ENCODE measurements around the gene PNKD.

Gene PNKD, protein sequence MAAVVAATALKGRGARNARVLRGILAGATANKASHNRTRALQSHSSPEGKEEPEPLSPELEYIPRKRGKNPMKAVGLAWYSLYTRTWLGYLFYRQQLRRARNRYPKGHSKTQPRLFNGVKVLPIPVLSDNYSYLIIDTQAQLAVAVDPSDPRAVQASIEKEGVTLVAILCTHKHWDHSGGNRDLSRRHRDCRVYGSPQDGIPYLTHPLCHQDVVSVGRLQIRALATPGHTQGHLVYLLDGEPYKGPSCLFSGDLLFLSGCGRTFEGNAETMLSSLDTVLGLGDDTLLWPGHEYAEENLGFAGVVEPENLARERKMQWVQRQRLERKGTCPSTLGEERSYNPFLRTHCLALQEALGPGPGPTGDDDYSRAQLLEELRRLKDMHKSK

DNA sequence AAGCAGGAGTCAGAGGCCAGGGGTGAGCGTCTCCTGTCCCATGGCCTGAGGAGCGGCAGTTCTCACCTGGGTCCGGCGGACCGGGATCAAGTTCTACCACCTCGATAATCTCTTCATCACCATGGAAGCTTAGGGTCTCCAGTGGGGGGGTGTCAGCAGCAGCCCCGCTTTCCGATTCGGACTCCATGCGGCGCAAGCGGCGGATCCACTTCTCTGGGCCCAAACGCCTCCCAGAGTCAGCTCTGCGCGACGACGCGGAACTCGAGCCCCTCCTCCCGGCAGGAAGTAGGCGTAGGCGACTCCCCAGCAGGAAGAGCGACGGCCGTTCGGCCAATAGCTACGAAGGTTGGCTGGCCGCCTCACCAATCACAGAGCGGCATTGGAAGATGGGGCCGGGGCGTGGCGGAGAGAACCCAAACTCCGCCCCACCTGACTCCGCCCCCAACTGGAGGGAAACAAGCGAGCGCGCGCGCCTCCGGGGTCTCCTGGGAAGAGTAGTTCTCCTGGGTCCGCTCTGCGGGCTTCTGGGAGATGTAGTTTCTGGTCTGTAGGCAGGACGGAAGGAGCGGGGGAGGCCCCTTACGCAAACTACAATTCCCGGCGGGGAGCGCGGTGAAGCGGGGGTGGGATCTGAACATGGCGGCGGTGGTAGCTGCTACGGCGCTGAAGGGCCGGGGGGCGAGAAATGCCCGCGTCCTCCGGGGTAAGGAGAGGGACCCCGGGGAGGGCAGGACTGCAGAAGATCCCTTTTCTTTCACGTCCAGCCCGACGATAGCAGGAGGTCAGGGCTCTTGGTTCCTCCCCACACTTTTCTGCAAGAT lies at the start of gene PNKD, which contains the start of gene AAMP:
Gene PNKD, plus strand, starts transcription at position 620 of the 821 bp plus-strand sequence. Its CDS starts 17 bp downstream, at position 637.
Gene AAMP, minus strand, starts transcription at position 238 of the 821 bp plus-strand sequence. Its CDS starts 51 bp downstream, at position 187.
- TF ChIP-seq, protein P1, sequence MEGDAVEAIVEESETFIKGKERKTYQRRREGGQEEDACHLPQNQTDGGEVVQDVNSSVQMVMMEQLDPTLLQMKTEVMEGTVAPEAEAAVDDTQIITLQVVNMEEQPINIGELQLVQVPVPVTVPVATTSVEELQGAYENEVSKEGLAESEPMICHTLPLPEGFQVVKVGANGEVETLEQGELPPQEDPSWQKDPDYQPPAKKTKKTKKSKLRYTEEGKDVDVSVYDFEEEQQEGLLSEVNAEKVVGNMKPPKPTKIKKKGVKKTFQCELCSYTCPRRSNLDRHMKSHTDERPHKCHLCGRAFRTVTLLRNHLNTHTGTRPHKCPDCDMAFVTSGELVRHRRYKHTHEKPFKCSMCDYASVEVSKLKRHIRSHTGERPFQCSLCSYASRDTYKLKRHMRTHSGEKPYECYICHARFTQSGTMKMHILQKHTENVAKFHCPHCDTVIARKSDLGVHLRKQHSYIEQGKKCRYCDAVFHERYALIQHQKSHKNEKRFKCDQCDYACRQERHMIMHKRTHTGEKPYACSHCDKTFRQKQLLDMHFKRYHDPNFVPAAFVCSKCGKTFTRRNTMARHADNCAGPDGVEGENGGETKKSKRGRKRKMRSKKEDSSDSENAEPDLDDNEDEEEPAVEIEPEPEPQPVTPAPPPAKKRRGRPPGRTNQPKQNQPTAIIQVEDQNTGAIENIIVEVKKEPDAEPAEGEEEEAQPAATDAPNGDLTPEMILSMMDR (IDR thresholded peaks at IDR 0.05) = no peak

DNA sequence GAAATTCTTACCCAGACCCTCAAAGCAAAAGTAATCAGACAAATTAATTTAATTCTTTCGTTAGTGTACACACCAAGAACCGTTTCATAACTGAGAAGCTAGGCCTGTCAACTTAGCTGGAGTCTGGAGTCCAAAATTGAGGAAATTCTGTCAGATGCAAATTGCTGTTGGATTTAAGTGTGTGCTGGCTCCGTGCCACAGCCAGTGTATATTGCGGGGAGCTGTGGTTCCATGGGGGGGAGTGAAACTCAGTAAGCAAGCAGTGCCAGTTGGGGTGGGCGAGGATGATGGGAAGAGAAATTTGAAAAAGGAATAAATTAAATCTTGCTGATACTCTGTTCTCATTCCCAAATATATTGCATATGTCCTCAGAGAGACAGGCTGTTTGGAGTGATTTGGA lies 49.3 kb upstream of the PNKD start:
- TF ChIP-seq, protein P1 (IDR thresholded peaks at IDR 0.05) = no peak

DNA sequence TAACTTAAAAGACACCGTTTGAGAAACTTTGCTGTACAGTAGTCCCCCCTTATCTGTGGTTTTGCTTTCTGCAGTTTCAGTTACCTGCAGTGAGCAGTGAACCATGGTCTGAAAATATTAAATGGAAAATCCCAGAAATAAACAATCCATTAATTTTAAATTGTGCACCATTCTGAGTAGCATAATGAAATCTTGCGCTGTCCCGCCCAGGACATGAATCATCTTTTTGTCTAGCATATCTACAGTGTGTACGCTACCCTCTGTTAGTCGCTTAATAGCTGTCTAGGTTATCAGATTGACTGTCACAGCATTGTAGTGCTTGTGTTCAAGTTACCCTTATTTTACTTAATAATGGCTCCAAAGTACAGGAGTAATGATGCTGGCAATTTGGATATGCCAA lies 47.3 kb upstream of the PNKD start:
- TF ChIP-seq, protein P1 (IDR thresholded peaks at IDR 0.05) = no peak

DNA sequence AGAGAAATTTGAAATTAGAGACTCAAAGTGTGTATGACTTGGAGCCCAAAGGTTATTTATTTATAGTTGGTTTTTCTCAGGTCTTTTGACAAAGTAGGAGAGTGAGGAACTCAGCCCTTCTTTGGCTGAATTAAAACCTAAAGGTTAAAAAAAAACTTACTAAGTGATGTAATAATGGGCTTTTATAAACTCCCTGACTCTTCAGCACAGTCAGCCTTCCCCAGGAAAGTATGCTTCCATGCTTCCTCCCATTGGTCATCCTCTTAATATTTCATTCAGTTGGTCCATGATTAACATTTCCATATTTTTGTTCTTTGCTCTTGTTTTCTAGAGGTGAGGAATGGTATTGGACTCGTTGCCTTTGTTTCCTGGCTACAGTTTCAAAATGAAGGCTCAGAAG lies 46.1 kb upstream of the PNKD start:
- TF ChIP-seq, protein P1 (IDR thresholded peaks at IDR 0.05) = no peak

DNA sequence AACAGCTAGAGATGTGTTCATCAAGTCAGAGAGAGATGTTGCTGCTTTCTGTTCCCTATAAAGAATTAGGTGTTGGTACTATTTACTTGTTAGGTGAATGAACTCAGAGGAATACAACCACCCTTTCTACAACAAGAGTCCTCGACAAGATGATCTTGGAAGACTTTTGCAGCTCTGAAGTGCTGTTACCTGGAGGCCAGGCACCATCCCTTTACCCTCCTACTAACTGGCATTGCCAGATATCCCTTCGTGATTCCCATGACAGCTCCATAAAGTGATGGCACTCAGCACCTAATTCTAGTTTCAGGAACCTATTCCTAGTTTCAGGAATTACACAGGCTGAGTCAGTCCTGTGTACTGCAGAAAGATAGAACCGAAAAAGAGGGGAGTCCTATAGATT lies 43.4 kb upstream of the PNKD start:
- TF ChIP-seq, protein P1 (IDR thresholded peaks at IDR 0.05) = no peak

DNA sequence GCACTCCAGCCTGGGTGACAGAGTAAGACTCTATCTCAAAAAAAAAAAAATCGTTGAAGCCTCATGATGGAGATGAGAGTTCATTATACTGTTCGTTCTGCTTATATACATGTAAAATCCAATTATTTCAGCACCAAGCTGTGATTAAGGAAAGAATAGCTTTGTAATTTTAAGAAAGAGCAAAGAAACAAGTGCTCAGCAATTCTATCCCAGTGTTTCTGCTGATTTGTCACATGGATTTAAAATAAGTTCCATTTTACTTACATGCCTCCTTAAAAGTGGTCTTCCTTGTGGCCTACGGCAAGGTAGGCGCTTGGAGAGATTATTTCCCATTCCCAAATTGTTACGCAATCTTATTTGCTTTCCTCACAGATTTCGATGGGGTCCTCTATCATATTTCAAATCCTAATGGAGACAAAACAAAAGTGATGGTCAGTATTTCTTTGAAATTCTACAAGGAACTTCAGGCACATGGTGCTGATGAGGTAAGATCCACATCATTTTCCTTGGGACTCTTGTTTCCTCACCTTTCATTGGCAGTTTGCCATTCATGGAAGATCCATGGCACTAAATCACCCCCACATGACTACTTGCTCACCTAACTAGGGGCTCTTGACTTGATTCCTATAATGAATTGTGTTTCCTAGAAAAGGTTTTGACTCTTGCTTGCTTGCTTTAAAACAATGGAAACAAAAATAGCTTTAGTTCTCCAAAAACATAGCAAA lies 41.8 kb upstream of the PNKD start:
- TF ChIP-seq, protein P1 (IDR thresholded peaks at IDR 0.05) = no peak

DNA sequence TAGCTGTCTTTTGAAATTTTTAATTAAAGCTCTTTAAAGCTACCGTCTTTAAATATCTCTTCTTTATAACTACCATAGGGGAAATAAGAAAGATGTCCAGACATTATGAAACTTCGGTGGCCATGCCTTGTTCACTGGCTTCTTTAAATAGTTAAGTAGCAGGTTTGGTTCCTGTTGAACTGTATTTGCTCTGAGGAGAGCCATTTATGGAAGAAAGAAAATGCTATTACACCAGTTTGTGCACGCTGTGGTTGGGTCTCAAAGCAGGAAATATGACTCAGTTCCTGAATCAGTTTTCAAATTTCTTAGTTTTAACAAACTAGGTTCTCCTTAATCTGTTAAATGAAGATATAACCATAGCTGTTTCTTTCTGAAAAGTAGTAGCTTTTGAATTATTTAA lies 41.1 kb upstream of the PNKD start:
- TF ChIP-seq, protein P1 (IDR thresholded peaks at IDR 0.05) = no peak
